ENCODE data around the gene ARHGAP31.

GRCh38 chr3:119359476-119360326 lies 65.5 kb downstream of the ARHGAP31 start:
- TF ChIP-seq CTCF (IDR thresholded peaks at IDR 0.05 in 4 of 5, conservative IDR thresholded peaks at IDR 0.05 in 1 of 5) (no peak), POLR2A (IDR thresholded peaks at IDR 0.05) (no peak)
